HepG2 (cell line): ENCODE data around the gene NR2F1-AS1. TPM values are rescaled to one million over a fixed set of nuclear protein-coding genes. Genes with fewer than 3 reads are reported as not detected.

Experiments
- ARID4A ChIP-seq: sonication (generic); formaldehyde crosslinking; IDR thresholded peaks from 2 replicates; pipeline ENCODE4 v1.5.0; 2020; ENCODE audit warnings: mild to moderate bottlenecking, missing genetic modification reagents, borderline replicate concordance
- CREB1 ChIP-seq, 2 experiments: fragments of 450-650 bp in 1 of 2; IDR thresholded peaks; 2 replicates each; pipeline ENCODE4 v1.6.1; 2016 to 2017; ENCODE audit warnings: control low read depth in 1 of 2, mild to moderate bottlenecking in 1 of 2, missing compliant biosample characterization in 1 of 2, missing genetic modification characterization in 1 of 2
- POLR2AphosphoS2 ChIP-seq: IDR thresholded peaks from 2 replicates; pipeline ENCODE4 v1.6.1; 2011; ENCODE audit warnings: low read depth, low read length, improper control_type of control experiment
- RBFOX2 ChIP-seq: fragments of 200-400 bp; formaldehyde crosslinking; IDR thresholded peaks from 2 replicates; pipeline ENCODE4 v1.6.1; 2017; ENCODE audit warnings: low read depth, mild to moderate bottlenecking, low read length
- ZNF468 ChIP-seq: sonication (generic); formaldehyde crosslinking; IDR thresholded peaks from 2 replicates; pipeline ENCODE4 v1.8.0; 2022; ENCODE audit warnings: mild to moderate bottlenecking, moderate library complexity, missing genetic modification reagents
- ZNF510 ChIP-seq: sonication (generic); formaldehyde crosslinking; IDR thresholded peaks from 2 replicates; pipeline ENCODE4 v1.4.0; 2020; ENCODE audit warnings: low read depth, mild to moderate bottlenecking, missing genetic modification reagents
- ZNF775 ChIP-seq: sonication (generic); formaldehyde crosslinking; IDR thresholded peaks from 2 replicates; pipeline ENCODE4 v1.4.0; 2020; ENCODE audit warnings: missing genetic modification reagents, mild to moderate bottlenecking, moderate library complexity, borderline replicate concordance
- ZNF850 ChIP-seq: sonication (generic); formaldehyde crosslinking; conservative IDR thresholded peaks from 2 replicates; pipeline ENCODE4 v1.9.0; 2021; ENCODE audit warnings: mild to moderate bottlenecking, missing genetic modification reagents
- polyA plus RNA-seq, 8 experiments: library from polyadenylated mRNA; depleted of rRNA in 3 of 8; stranded (reverse) in 7 of 8; unstranded in 1 of 8; fragments of >200 nt; fragmentation: Illumina TruSeq in 4 of 8; extraction: Trizol in 4 of 8; gene quantifications; 2 replicates each; pipeline versions ENCODE4 v1.2.1 to v1.2.3, GENCODE V29; 2011 to 2016; ENCODE audit warnings: low read depth in 4 of 8, missing spikeins in 1 of 8, mixed read lengths in 1 of 8; ENCODE audit not compliant: insufficient read depth in 1 of 8
- total RNA-seq, 5 experiments: library from RNA; depleted of rRNA; stranded (reverse); fragments of >200 nt; fragmentation: Illumina TruSeq; extraction: Trizol; gene quantifications; 2 replicates each; pipeline ENCODE4 v1.2.3, GENCODE V29; 2016; ENCODE audit warnings: low read depth in 1 of 5
- TF ChIP-seq, protein P1 (sequence below): sonication (generic); formaldehyde crosslinking; conservative IDR thresholded peaks from 2 replicates; pipeline ENCODE4 v1.8.1; 2023; ENCODE audit warnings: missing genetic modification reagents
- TF ChIP-seq, protein P2 (sequence below): sonication (generic); formaldehyde crosslinking; IDR thresholded peaks from 2 replicates; pipeline ENCODE4 v1.5.1; 2020; ENCODE audit warnings: mild to moderate bottlenecking, missing genetic modification reagents, moderate library complexity
- TF ChIP-seq, protein P3 (sequence below): sonication (generic); formaldehyde crosslinking; IDR thresholded peaks from 2 replicates; pipeline ENCODE4 v1.5.0; 2020; ENCODE audit warnings: mild to moderate bottlenecking, missing genetic modification reagents, borderline replicate concordance
- TF ChIP-seq, protein P4 (sequence below): sonication (generic); formaldehyde crosslinking; IDR thresholded peaks from 2 replicates; pipeline ENCODE4 v1.5.0; 2020; ENCODE audit warnings: mild to moderate bottlenecking, missing genetic modification reagents

The NR2F1-AS1 gene
- total and polyA plus RNA-seq, 2 of the 13 experiments (the other 11 are each of a cell fraction or from before 2014, with no cell fraction given) = 2.8 TPM

DNA sequence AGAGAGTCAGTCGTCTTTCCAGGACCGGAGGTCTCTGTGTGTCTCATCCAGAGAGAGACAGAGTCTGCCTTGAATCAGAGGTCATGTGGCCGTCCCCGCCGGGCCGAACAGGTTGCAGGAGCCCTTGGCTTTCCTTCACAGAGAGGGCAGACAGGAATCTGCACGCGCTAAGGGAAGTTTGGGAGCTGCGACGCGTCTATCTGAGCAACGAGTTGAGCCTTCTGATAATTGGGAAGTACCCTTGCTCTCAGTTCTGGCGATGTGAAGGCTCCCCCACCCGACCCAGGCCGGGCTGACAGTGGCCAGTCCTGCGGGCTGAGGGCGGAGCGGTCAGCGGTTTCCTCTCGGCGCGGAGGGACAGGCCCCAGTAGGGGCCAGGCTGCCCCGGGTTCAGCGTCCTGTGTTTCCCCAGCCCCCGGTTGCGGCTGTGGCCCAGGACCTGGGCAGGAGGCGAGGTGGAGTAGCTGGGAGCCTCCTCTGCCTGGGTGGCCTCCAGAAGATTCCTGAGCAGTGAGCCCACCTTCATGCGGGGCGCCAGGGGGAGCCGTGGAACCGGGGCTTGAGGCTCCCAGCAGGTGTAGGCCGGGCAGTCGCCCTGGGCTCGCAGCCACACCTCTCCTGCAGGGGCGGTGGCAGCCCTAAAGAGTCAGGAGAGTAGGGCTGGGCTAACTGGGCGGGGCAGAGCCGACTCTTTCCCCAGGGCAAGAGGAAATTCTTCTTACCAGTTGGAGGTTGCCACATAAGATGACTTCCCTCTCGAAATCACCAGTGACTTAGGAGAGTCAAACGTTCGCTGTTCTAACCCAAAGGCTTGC lies 15.9 kb upstream of the NR2F1-AS1 start (continued):
- TF ChIP-seq ARID4A (CRISPR knock-in tag) (no peak), RBFOX2 (no peak), ZNF468 (CRISPR knock-in tag) (no peak), CREB1 (IDR thresholded peaks at IDR 0.05) (no peak), CREB1 (CRISPR knock-in tag; IDR thresholded peaks at IDR 0.05) (no peak), ZNF775 (CRISPR knock-in tag) (no peak), POLR2AphosphoS2 (no peak), ZNF850 (CRISPR knock-in tag) (no peak), ZNF510 (no peak)
- TF ChIP-seq, protein P1, sequence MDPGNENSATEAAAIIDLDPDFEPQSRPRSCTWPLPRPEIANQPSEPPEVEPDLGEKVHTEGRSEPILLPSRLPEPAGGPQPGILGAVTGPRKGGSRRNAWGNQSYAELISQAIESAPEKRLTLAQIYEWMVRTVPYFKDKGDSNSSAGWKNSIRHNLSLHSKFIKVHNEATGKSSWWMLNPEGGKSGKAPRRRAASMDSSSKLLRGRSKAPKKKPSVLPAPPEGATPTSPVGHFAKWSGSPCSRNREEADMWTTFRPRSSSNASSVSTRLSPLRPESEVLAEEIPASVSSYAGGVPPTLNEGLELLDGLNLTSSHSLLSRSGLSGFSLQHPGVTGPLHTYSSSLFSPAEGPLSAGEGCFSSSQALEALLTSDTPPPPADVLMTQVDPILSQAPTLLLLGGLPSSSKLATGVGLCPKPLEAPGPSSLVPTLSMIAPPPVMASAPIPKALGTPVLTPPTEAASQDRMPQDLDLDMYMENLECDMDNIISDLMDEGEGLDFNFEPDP (CRISPR knock-in tag) = no peak
- TF ChIP-seq, protein P2, sequence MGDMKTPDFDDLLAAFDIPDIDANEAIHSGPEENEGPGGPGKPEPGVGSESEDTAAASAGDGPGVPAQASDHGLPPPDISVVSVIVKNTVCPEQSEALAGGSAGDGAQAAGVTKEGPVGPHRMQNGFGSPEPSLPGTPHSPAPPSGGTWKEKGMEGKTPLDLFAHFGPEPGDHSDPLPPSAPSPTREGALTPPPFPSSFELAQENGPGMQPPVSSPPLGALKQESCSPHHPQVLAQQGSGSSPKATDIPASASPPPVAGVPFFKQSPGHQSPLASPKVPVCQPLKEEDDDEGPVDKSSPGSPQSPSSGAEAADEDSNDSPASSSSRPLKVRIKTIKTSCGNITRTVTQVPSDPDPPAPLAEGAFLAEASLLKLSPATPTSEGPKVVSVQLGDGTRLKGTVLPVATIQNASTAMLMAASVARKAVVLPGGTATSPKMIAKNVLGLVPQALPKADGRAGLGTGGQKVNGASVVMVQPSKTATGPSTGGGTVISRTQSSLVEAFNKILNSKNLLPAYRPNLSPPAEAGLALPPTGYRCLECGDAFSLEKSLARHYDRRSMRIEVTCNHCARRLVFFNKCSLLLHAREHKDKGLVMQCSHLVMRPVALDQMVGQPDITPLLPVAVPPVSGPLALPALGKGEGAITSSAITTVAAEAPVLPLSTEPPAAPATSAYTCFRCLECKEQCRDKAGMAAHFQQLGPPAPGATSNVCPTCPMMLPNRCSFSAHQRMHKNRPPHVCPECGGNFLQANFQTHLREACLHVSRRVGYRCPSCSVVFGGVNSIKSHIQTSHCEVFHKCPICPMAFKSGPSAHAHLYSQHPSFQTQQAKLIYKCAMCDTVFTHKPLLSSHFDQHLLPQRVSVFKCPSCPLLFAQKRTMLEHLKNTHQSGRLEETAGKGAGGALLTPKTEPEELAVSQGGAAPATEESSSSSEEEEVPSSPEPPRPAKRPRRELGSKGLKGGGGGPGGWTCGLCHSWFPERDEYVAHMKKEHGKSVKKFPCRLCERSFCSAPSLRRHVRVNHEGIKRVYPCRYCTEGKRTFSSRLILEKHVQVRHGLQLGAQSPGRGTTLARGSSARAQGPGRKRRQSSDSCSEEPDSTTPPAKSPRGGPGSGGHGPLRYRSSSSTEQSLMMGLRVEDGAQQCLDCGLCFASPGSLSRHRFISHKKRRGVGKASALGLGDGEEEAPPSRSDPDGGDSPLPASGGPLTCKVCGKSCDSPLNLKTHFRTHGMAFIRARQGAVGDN = peak; percentile 41; the same call in 1 of the 2 replicates
- TF ChIP-seq, protein P3, sequence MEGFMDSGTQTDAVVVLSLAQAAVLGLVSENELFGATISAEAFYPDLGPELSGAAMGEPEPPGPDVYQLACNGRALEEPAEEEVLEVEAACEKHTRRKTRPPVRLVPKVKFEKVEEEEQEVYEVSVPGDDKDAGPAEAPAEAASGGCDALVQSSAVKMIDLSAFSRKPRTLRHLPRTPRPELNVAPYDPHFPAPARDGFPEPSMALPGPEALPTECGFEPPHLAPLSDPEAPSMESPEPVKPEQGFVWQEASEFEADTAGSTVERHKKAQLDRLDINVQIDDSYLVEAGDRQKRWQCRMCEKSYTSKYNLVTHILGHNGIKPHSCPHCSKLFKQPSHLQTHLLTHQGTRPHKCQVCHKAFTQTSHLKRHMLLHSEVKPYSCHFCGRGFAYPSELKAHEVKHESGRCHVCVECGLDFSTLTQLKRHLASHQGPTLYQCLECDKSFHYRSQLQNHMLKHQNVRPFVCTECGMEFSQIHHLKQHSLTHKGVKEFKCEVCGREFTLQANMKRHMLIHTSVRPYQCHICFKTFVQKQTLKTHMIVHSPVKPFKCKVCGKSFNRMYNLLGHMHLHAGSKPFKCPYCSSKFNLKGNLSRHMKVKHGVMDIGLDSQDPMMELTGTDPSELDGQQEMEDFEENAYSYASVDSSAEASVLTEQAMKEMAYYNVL = no peak
- TF ChIP-seq, protein P4, sequence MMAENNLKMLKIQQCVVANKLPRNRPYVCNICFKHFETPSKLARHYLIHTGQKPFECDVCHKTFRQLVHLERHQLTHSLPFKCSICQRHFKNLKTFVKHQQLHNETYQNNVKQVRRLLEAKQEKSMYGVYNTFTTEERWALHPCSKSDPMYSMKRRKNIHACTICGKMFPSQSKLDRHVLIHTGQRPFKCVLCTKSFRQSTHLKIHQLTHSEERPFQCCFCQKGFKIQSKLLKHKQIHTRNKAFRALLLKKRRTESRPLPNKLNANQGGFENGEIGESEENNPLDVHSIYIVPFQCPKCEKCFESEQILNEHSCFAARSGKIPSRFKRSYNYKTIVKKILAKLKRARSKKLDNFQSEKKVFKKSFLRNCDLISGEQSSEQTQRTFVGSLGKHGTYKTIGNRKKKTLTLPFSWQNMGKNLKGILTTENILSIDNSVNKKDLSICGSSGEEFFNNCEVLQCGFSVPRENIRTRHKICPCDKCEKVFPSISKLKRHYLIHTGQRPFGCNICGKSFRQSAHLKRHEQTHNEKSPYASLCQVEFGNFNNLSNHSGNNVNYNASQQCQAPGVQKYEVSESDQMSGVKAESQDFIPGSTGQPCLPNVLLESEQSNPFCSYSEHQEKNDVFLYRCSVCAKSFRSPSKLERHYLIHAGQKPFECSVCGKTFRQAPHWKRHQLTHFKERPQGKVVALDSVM (CRISPR knock-in tag) = peak; percentile 42; the same call in 1 of the 2 replicates
